Endothelial cell of umbilical vein (primary cell): ENCODE measurements around the gene COX5A.

ENCODE experiments used
- CTCF ChIP-seq, 2 donors: IDR thresholded peaks; 1 replicate in 1 of 2; 2 replicates in 1 of 2; pipeline ENCODE4 v1.5.1; 2011; ENCODE audit warnings: low read length in 2 of 2, mild to moderate bottlenecking in 2 of 2, moderate library complexity in 2 of 2, control low read depth in 1 of 2, inconsistent platforms in 1 of 2, low read depth in 1 of 2; ENCODE audit not compliant: insufficient read depth in 1 of 2; ENCODE audit errors: extremely low read depth in 1 of 2
- POLR2AphosphoS5 ChIP-seq: IDR thresholded peaks from 2 replicates; pipeline ENCODE4 v1.6.1; 2012; ENCODE audit warnings: low read depth, mild to moderate bottlenecking, control low read depth, low read length, moderate library complexity; ENCODE audit not compliant: insufficient read depth

GRCh38 chr15:74917676-74918075 is 20.2 kb downstream of the COX5A start:
- TF ChIP-seq CTCF (IDR thresholded peaks at IDR 0.05; ENCODE audit: extremely low read depth in 1 of 2, insufficient read depth in 1 of 2, low read depth in 1 of 2, low read length in 2 of 2) = no peak
- TF ChIP-seq POLR2AphosphoS5 = no peak
